ENCODE measurements around the gene FBXL17. TPM values are rescaled to one million over a fixed set of nuclear protein-coding genes. Genes with fewer than 3 reads are reported as not detected.

The FBXL17 gene
- total RNA-seq, 4 donors from 2014 or later, result 16.1 to 31.8 (median 18.8) TPM

GRCh38 chr5:108371263-108371662 is 10.6 kb downstream of the FBXL17 start:
- H3K4me3 ChIP-seq (ENCODE audit: low read depth, poor library complexity, severe bottlenecking), result no peak overlapping the region
- 84 to 91% methylated on average over 2 of the region's 2 CpGs for WGBS, 2 donors
- DNase-seq (ENCODE audit: low spot score in 2 of 2), result no peak
- TF ChIP-seq POLR2A (IDR thresholded peaks at IDR 0.05) (no peak), CTCF (IDR thresholded peaks at IDR 0.05) (no peak)
- intact Hi-C loops (cut with DNase I; ENCODE audit: low total_unique reads), result no loop called here

- intact Hi-C loops (cut with DNase I; ENCODE audit: low total_unique reads), result no loop called here
- 95 to 97% methylated on average over 4 of the region's 4 CpGs for WGBS, 2 donors
- no peak for DNase-seq (ENCODE audit: low spot score in 2 of 2)
- no peak overlapping the region for H3K4me3 ChIP-seq (ENCODE audit: low read depth, poor library complexity, severe bottlenecking)
- no peak for TF ChIP-seq POLR2A (IDR thresholded peaks at IDR 0.05)
- TF ChIP-seq CTCF (IDR thresholded peaks at IDR 0.05), result no peak
Measured at GRCh38 chr5:108369167-108369566, 12.7 kb downstream of the FBXL17 start.

- 68 to 76% methylated on average over 8 of the region's 8 CpGs for WGBS, 2 donors
- DNase-seq (ENCODE audit: low spot score in 2 of 2), result no peak
- TF ChIP-seq CTCF (IDR thresholded peaks at IDR 0.05) (no peak), POLR2A (IDR thresholded peaks at IDR 0.05) (no peak)
- intact Hi-C loops (cut with DNase I; ENCODE audit: low total_unique reads), result no loop called here
- no peak overlapping the region for H3K4me3 ChIP-seq (ENCODE audit: low read depth, poor library complexity, severe bottlenecking)
Measured at GRCh38 chr5:108367679-108368334, 14.1 kb downstream of the FBXL17 start.

- WGBS, 2 donors, result 91 to 92% methylated on average over 2 of the region's 2 CpGs
- H3K4me3 ChIP-seq (ENCODE audit: low read depth, poor library complexity, severe bottlenecking), result no peak overlapping the region
- no peak for DNase-seq (ENCODE audit: low spot score in 2 of 2)
- intact Hi-C loops (cut with DNase I; ENCODE audit: low total_unique reads), result no loop called here
- TF ChIP-seq CTCF (IDR thresholded peaks at IDR 0.05) (no peak), POLR2A (IDR thresholded peaks at IDR 0.05) (no peak)
Measured at GRCh38 chr5:108366500-108366899, 15.4 kb downstream of the FBXL17 start.

GRCh38 chr5:108361771-108362170 is 20.1 kb downstream of the FBXL17 start:
- 86 to 91% methylated on average over 2 of the region's 2 CpGs for WGBS, 2 donors
- intact Hi-C loops (cut with DNase I; ENCODE audit: low total_unique reads), result no loop called here
- TF ChIP-seq CTCF (IDR thresholded peaks at IDR 0.05), result no peak
- no peak for TF ChIP-seq POLR2A (IDR thresholded peaks at IDR 0.05)
- H3K4me3 ChIP-seq (ENCODE audit: low read depth, poor library complexity, severe bottlenecking), result no peak overlapping the region
- no peak for DNase-seq (ENCODE audit: low spot score in 2 of 2)

GRCh38 chr5:108361239-108361638 is 20.7 kb downstream of the FBXL17 start:
- WGBS, 2 donors, result 84 to 88% methylated on average over 3 of the region's 3 CpGs
- intact Hi-C loops (cut with DNase I; ENCODE audit: low total_unique reads), result no loop called here
- no peak overlapping the region for H3K4me3 ChIP-seq (ENCODE audit: low read depth, poor library complexity, severe bottlenecking)
- no peak for DNase-seq (ENCODE audit: low spot score in 2 of 2)
- TF ChIP-seq CTCF (IDR thresholded peaks at IDR 0.05) (no peak), POLR2A (IDR thresholded peaks at IDR 0.05) (no peak)
